H9 (cell line): ENCODE results near the gene INTS12. TPM values are rescaled to one million over a fixed set of nuclear protein-coding genes. Genes with fewer than 3 reads are reported as not detected.

Source experiments
- DNase-seq: peaks from one replicate; pipeline ENCODE4 v3.0.0-alpha.2; 2017
- H2AFZ ChIP-seq: one replicate; pipeline ENCODE4 v1.6.1; 2013; ENCODE audit warnings: mild to moderate bottlenecking, low read length, control low read depth, moderate library complexity
- H2AK5ac ChIP-seq: 2 replicates; pipeline ENCODE4 v1.6.1; 2013; ENCODE audit warnings: low read length, control low read depth, mixed read lengths; ENCODE audit not compliant: insufficient read length
- H2BK120ac ChIP-seq: one replicate; pipeline ENCODE4 v1.6.1; 2013; ENCODE audit warnings: low read depth, mild to moderate bottlenecking, low read length, control low read depth, inconsistent platforms; ENCODE audit not compliant: poor library complexity, severe bottlenecking
- H2BK12ac ChIP-seq: 2 replicates; pipeline ENCODE4 v1.6.1; 2013; ENCODE audit warnings: low read length, control low read depth, mixed read lengths, low read depth; ENCODE audit not compliant: insufficient read length
- H2BK15ac ChIP-seq: 2 replicates; pipeline ENCODE4 v1.6.1; 2013; ENCODE audit warnings: low read depth, low read length, control low read depth
- H2BK20ac ChIP-seq: one replicate; pipeline ENCODE4 v1.6.1; 2013; ENCODE audit warnings: low read depth, mild to moderate bottlenecking, low read length, control low read depth, inconsistent platforms; ENCODE audit not compliant: poor library complexity, severe bottlenecking
- H2BK5ac ChIP-seq: 2 replicates; pipeline ENCODE4 v1.6.1; 2013; ENCODE audit warnings: low read length, control low read depth, mixed read lengths; ENCODE audit not compliant: insufficient read length
- H3K14ac ChIP-seq: 2 replicates; pipeline ENCODE4 v1.6.1; 2013; ENCODE audit warnings: low read length, control low read depth; ENCODE audit not compliant: insufficient read depth
- H3K18ac ChIP-seq: 2 replicates; pipeline ENCODE4 v1.6.1; 2013; ENCODE audit warnings: low read depth, mild to moderate bottlenecking, mixed read lengths, low read length, control low read depth; ENCODE audit not compliant: insufficient read length
- H3K23ac ChIP-seq: 2 replicates; pipeline ENCODE4 v1.6.1; 2013; ENCODE audit warnings: low read length, control low read depth, mixed read lengths, low read depth; ENCODE audit not compliant: insufficient read length
- H3K23me2 ChIP-seq: 2 replicates; pipeline ENCODE4 v1.6.1; 2013; ENCODE audit warnings: low read depth, mild to moderate bottlenecking, mixed read lengths, low read length, control low read depth; ENCODE audit not compliant: insufficient read length, poor library complexity, severe bottlenecking
- H3K27ac ChIP-seq: 2 replicates; pipeline ENCODE4 v1.5.1; 2013; ENCODE audit warnings: low read length, control low read depth, mixed read lengths, low read depth; ENCODE audit not compliant: insufficient read length
- H3K27me3 ChIP-seq: 2 replicates; pipeline ENCODE4 v1.6.1; 2013; ENCODE audit warnings: low read length, control low read depth, inconsistent platforms; ENCODE audit not compliant: insufficient read depth
- H3K4ac ChIP-seq: 2 replicates; pipeline ENCODE4 v1.6.1; 2013; ENCODE audit warnings: low read depth, mild to moderate bottlenecking, control low read depth, inconsistent platforms, low read length, moderate library complexity
- H3K4me1 ChIP-seq: 2 replicates; pipeline ENCODE4 v1.6.1; 2013; ENCODE audit warnings: low read length, control low read depth, inconsistent platforms; ENCODE audit not compliant: insufficient read depth
- H3K4me2 ChIP-seq: 2 replicates; pipeline ENCODE4 v1.6.1; 2013; ENCODE audit warnings: low read length, control low read depth, mixed read lengths; ENCODE audit not compliant: insufficient read length, insufficient read depth
- H3K56ac ChIP-seq: 2 replicates; pipeline ENCODE4 v1.6.1; 2013; ENCODE audit warnings: low read depth, mild to moderate bottlenecking, mixed read lengths, low read length, control low read depth; ENCODE audit not compliant: insufficient read length
- H3K79me1 ChIP-seq: 2 replicates; pipeline ENCODE4 v1.6.1; 2013; ENCODE audit warnings: low read depth, mild to moderate bottlenecking, moderate library complexity, low read length, control low read depth, inconsistent platforms; ENCODE audit not compliant: insufficient read depth, poor library complexity, severe bottlenecking
- H3K79me2 ChIP-seq: 2 replicates; pipeline ENCODE4 v1.6.1; 2013; ENCODE audit warnings: low read length, control low read depth, inconsistent platforms; ENCODE audit not compliant: insufficient read depth
- H3K9ac ChIP-seq: 2 replicates; pipeline ENCODE4 v1.6.1; 2013; ENCODE audit warnings: low read length, control low read depth, mixed read lengths; ENCODE audit not compliant: insufficient read length; ENCODE audit errors: extremely low read depth
- H3K9me3 ChIP-seq: one replicate; pipeline ENCODE4 v1.6.1; 2013; ENCODE audit warnings: low read depth, low read length, inconsistent platforms; ENCODE audit not compliant: control insufficient read depth
- H3T11ph ChIP-seq: one replicate; pipeline ENCODE4 v1.6.1; 2013; ENCODE audit warnings: mild to moderate bottlenecking, low read length, control low read depth, inconsistent platforms
- H4K20me1 ChIP-seq: one replicate; pipeline ENCODE4 v1.6.1; 2013; ENCODE audit not compliant: control insufficient read depth, insufficient read length, insufficient read depth
- H4K5ac ChIP-seq: 2 replicates; pipeline ENCODE4 v1.6.1; 2013; ENCODE audit warnings: low read depth, mild to moderate bottlenecking, mixed read lengths, low read length, control low read depth; ENCODE audit not compliant: insufficient read length
- H4K8ac ChIP-seq: replicated peaks from 2 replicates; pipeline ENCODE4 v1.6.1; 2013; ENCODE audit warnings: low read length, control low read depth, mixed read lengths, low read depth; ENCODE audit not compliant: insufficient read length
- H4K91ac ChIP-seq: 2 replicates; pipeline ENCODE4 v1.6.1; 2013; ENCODE audit warnings: low read depth, mild to moderate bottlenecking, moderate library complexity, mixed read lengths, low read length, control low read depth; ENCODE audit not compliant: insufficient read length
- H3K27ac Mint-ChIP-seq, 3 experiments: 2 replicates in 2 of 3; 3 replicates in 1 of 3; pipeline ENCODE4 v1.8.0; 2020 to 2021; ENCODE audit warnings: mixed read lengths in 3 of 3, mild to moderate bottlenecking in 1 of 3, moderate library complexity in 1 of 3
- H3K27me3 Mint-ChIP-seq: 2 replicates; pipeline ENCODE4 v1.8.0; 2021; ENCODE audit warnings: low read depth, mild to moderate bottlenecking, moderate library complexity, mixed read lengths
- H3K36me3 Mint-ChIP-seq, 3 experiments: 2 replicates in 2 of 3; 3 replicates in 1 of 3; pipeline ENCODE4 v1.8.0; 2020 to 2021; ENCODE audit warnings: low read depth in 3 of 3, mixed read lengths in 3 of 3; ENCODE audit not compliant: insufficient read depth in 1 of 3
- H3K4me1 Mint-ChIP-seq, 2 experiments: 2 replicates each; pipeline ENCODE4 v1.8.0; 2020; ENCODE audit warnings: mixed read lengths in 2 of 2
- H3K4me3 Mint-ChIP-seq, 2 experiments: 2 replicates in 1 of 2; 3 replicates in 1 of 2; pipeline ENCODE4 v1.8.0; 2020 to 2021; ENCODE audit warnings: mild to moderate bottlenecking in 2 of 2, mixed read lengths in 2 of 2, moderate library complexity in 1 of 2
- H3K9me3 Mint-ChIP-seq, 2 experiments: 2 replicates in 1 of 2; 3 replicates in 1 of 2; pipeline ENCODE4 v1.8.0; 2020; ENCODE audit warnings: mild to moderate bottlenecking in 2 of 2, mixed read lengths in 2 of 2, moderate library complexity in 1 of 2
- CTCF ChIP-seq: fragments of 200-600 bp; sonication (generic); conservative IDR thresholded peaks from 3 replicates; pipeline ENCODE4 v1.8.0; 2021; ENCODE audit warnings: antibody characterized with exemption, mild to moderate bottlenecking
- WGBS: extraction: QIAGEN DNeasy Blood & Tissue Kit; methylation state at CpG from one replicate; pipeline ENCODE4 v1.1.7; 2013; ENCODE audit warnings: missing lambda C conversion rate, low lambda C conversion rate, mixed read lengths; ENCODE audit not compliant: insufficient read length; ENCODE audit errors: extremely low coverage; 5-methylcytosine and 5-hydroxymethylcytosine counted together
- total RNA-seq: library from RNA; stranded (reverse); gene quantifications from 2 replicates; pipeline ENCODE4 v1.2.1, GENCODE V29; 2021

The INTS12 gene
- total RNA-seq, 1 experiment from 2014 or later = 15.6 TPM

DNA sequence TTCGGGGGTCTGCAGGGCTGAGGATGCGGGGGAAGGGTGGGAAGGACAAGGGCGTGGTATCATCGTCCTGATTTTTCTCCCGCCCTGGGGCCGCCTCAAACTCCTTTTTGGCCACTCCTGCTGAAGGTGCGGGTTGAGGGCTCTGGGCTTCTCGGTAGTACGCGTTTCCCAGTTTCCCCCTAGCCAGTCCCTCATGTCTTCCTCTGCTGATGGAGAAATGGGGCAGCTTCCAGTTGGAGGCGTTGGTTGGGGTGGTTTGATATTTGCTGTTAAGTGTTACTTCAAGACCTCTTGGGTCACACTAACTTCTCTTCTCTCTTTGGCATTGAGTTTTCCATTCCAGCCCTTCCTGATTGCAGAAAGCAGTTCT is 577 bp upstream of the INTS12 start:
- DNase-seq = no peak
- H2BK12ac ChIP-seq = no peak overlapping the region

More for the DNA sequence above, 577 bp upstream of the INTS12 start:
- Histone ChIP-seq H3K27me3 (no peaks in the 10 kb centered on the region), H3K9me3 (no peaks in the 10 kb centered on the region), H3K14ac (peak overlapping the region; percentile 96; the same call in 1 of the 2 replicates), H4K8ac (no peak overlapping the region), H3T11ph (no peak overlapping the region), H4K91ac (no peak overlapping the region), H2AK5ac (no peak overlapping the region), H3K9ac (peak overlapping the region; percentile 90), H3K18ac (peak overlapping the region; percentile 96), H3K4me2 (peak overlapping the region; percentile 94), H2BK5ac (no peak overlapping the region), H2BK20ac (no peak overlapping the region), H4K5ac (no peak overlapping the region), H3K23me2 (peaks cover 7% of the 10 kb centered on the region), H3K4ac (no peak overlapping the region; the same call in 1 of the 2 replicates), H3K56ac (no peak overlapping the region), H3K79me1 (no peaks in the 10 kb centered on the region), H2AFZ (peak overlapping the region; percentile 62), H2BK15ac (no peak overlapping the region), H2BK120ac (no peak overlapping the region), H3K23ac (no peak overlapping the region), H3K79me2 (no peaks in the 10 kb centered on the region; the same call in 1 of the 2 replicates), H4K20me1 (no peaks in the 10 kb centered on the region), H3K4me1 (no peaks in the 10 kb centered on the region), H3K27ac (peak overlapping the region; percentile 9)
- WGBS = no CpG with 5 or more reads among the region's 11 CpGs
- TF ChIP-seq CTCF = no peak
- Mint-ChIP-seq H3K36me3 (peaks cover 0 to 1% (median 0%) of the 10 kb centered on the region in 3 experiments; a peak in 2 of 7 replicates), H3K4me1 (peaks cover 10% of the 10 kb centered on the region in 2 experiments), H3K4me3 (peak overlapping the region; percentile 97), H3K27ac (peak overlapping the region; percentile 59 to 98 (median 95); a peak in 6 of 7 replicates), H3K9me3 (no peaks in the 10 kb centered on the region; a peak in 1 of 5 replicates), H3K27me3 (no peaks in the 10 kb centered on the region)
